OCI-LY3 (cell line): Measurements from ENCODE around the gene KCMF1.

ENCODE experiments used
- EZH2phosphoT487 ChIP-seq: fragments of 200-600 bp; shearing (Covaris generic); IDR thresholded peaks from 2 replicates; pipeline ENCODE4 v1.6.1; 2018; ENCODE audit warnings: antibody characterized with exemption, mixed run types, low read depth
- TF ChIP-seq, protein P1 (sequence below): fragments of 200-600, 300-600 bp; sonication (generic); IDR thresholded peaks from 2 replicates; pipeline ENCODE4 v1.5.1; 2014; ENCODE audit warnings: antibody characterized with exemption, low read length, low read depth

DNA sequence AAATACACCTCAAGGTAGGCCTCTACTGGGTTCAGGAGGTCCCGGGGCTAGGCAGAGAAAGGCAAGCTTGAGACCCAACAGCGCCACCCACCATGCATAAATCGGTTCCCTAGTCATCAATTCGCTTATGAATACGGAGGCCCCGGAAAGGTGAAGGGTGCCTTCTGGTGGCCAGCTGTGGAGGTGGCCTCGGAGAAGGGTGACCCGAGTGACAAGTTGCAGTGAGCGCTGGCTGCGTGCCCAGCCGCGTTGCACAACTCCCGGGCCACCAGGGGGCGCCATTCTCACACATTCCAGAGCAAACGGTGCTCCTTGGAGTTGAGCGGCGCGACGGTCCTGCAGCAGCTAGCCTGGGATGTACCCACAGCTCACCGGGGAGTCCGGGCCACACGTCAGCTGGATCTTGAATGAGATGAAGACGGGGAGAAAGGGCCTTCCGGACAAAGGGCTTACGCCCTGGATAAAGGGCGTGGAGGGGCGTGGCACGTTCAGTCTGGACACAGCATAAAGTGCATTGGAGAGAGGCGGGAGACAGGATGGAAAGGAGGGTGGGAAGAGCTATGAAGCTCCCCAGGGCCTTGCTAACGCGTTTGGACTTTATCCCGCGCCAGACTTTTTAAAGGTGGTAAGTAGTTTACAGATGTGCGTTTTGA is 45.1 kb upstream of the KCMF1 start:
- TF ChIP-seq, protein P1, sequence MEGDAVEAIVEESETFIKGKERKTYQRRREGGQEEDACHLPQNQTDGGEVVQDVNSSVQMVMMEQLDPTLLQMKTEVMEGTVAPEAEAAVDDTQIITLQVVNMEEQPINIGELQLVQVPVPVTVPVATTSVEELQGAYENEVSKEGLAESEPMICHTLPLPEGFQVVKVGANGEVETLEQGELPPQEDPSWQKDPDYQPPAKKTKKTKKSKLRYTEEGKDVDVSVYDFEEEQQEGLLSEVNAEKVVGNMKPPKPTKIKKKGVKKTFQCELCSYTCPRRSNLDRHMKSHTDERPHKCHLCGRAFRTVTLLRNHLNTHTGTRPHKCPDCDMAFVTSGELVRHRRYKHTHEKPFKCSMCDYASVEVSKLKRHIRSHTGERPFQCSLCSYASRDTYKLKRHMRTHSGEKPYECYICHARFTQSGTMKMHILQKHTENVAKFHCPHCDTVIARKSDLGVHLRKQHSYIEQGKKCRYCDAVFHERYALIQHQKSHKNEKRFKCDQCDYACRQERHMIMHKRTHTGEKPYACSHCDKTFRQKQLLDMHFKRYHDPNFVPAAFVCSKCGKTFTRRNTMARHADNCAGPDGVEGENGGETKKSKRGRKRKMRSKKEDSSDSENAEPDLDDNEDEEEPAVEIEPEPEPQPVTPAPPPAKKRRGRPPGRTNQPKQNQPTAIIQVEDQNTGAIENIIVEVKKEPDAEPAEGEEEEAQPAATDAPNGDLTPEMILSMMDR = peak; percentile 99
- no peak for TF ChIP-seq EZH2phosphoT487
